Panc1 (cell line): ENCODE data around the gene GPR137. TPM values are rescaled to one million over a fixed set of nuclear protein-coding genes. Genes with fewer than 3 reads are reported as not detected.

Experiments used
- ATAC-seq: fragments of 200-7000 bp; cut with Tn5 transposase; 2 replicates; pipeline ENCODE4 v1.9.1; 2020; ENCODE audit warnings: mild to moderate bottlenecking, moderate library complexity
- BruUV-seq: library from RNA; stranded (reverse); fragments of 400-500 nt; replicated peaks from 2 replicates; lab custom pipeline; 2021; lab: Mats Ljungman, UMichigan
- CTCF ChIA-PET: fragments of 300-600 bp; sonication (Branson Sonifier 250); formaldehyde crosslinking; loops from one replicate; lab custom pipeline; 2022; ENCODE audit warnings: antibody characterized with exemption; lab: Charles Lee
- POLR2A ChIA-PET: fragments of 300-600 bp; sonication (Branson Sonifier 250); formaldehyde crosslinking; loops from one replicate; lab custom pipeline; 2022; ENCODE audit warnings: antibody characterized with exemption; lab: Charles Lee
- DNase-seq: peaks from one replicate; pipeline ENCODE4 v3.0.0-alpha.2; 2010; ENCODE audit warnings: low read depth, low spot score
- H3K27ac ChIP-seq: 2 replicates; pipeline ENCODE4 v1.5.1; 2011; ENCODE audit warnings: mild to moderate bottlenecking, low read length, inconsistent platforms
- H3K27me3 ChIP-seq: fragments of 200-500 bp; sonication (Bioruptor generic); 2 replicates; pipeline ENCODE4 v1.6.0; 2014; ENCODE audit warnings: low read length, inconsistent platforms; ENCODE audit not compliant: control insufficient read depth, insufficient read depth
- H3K36me3 ChIP-seq: fragments of 200-500 bp; sonication (Bioruptor generic); 2 replicates; pipeline ENCODE4 v1.5.1; 2014; ENCODE audit warnings: inconsistent platforms, mild to moderate bottlenecking, low read length, moderate library complexity; ENCODE audit not compliant: control insufficient read depth, insufficient read depth
- H3K4me1 ChIP-seq: 2 replicates; pipeline ENCODE4 v1.5.1; 2011; ENCODE audit warnings: inconsistent platforms, mild to moderate bottlenecking, low read length, moderate library complexity; ENCODE audit not compliant: control insufficient read depth, insufficient read depth
- H3K4me3 ChIP-seq, 2 experiments: 2 replicates each; pipeline ENCODE4 v1.5.1; 2011 to 2012; ENCODE audit warnings: low read depth in 2 of 2, low read length in 2 of 2, mild to moderate bottlenecking in 2 of 2, inconsistent platforms in 1 of 2, moderate library complexity in 1 of 2
- H3K9me3 ChIP-seq: fragments of 200-500 bp; sonication (Bioruptor generic); 2 replicates; pipeline ENCODE4 v1.5.1; 2014; ENCODE audit warnings: low read depth, mild to moderate bottlenecking, inconsistent platforms, low read length, moderate library complexity; ENCODE audit not compliant: control insufficient read depth, insufficient read depth
- POLR2AphosphoS5 ChIP-seq: IDR thresholded peaks from 2 replicates; pipeline ENCODE4 v1.6.1; 2012; ENCODE audit warnings: mild to moderate bottlenecking, low read depth, low read length, moderate library complexity
- SIN3A ChIP-seq: IDR thresholded peaks from 2 replicates; pipeline ENCODE4 v1.6.1; 2012; ENCODE audit warnings: low read depth, mild to moderate bottlenecking, low read length, moderate library complexity, borderline replicate concordance; ENCODE audit not compliant: insufficient read depth
- TCF7L2 ChIP-seq: IDR thresholded peaks from 2 replicates; pipeline ENCODE4 v1.6.1; 2011; ENCODE audit warnings: mild to moderate bottlenecking, low read depth, low read length, inconsistent platforms
- in situ Hi-C: cut with HindIII; loops from 2 replicates; pipeline ENCODE4 v1.10.0; 2016; ENCODE audit warnings: low sequenced_read_pairs, low pct_unique_long_range_greater_than_20kb
- intact Hi-C: fragments of 100-400 bp; cut with micrococcal nuclease; formaldehyde crosslinking; loops from one replicate; pipeline ENCODE4 v1.10.0; 2022; ENCODE audit not compliant: unreplicated experiment
- total RNA-seq: library from RNA; stranded (reverse); gene quantifications from one replicate; pipeline ENCODE4 v1.2.1, GENCODE V29; 2021; ENCODE audit not compliant: unreplicated experiment
- TF ChIP-seq, protein P1 (sequence below): fragments of 450-650 bp; IDR thresholded peaks from 2 replicates; pipeline ENCODE4 v1.5.1; 2017; ENCODE audit warnings: mild to moderate bottlenecking
- TF ChIP-seq, protein P2 (sequence below), 2 experiments: IDR thresholded peaks; 2 replicates each; pipeline ENCODE4 v1.6.1; 2011 to 2012; ENCODE audit warnings: low read depth in 2 of 2, control low read depth in 1 of 2, low read length in 1 of 2, mild to moderate bottlenecking in 1 of 2, moderate library complexity in 1 of 2; ENCODE audit not compliant: insufficient read depth in 1 of 2

Gene GPR137
- total RNA-seq, 1 experiment from 2014 or later: 183 TPM

DNA sequence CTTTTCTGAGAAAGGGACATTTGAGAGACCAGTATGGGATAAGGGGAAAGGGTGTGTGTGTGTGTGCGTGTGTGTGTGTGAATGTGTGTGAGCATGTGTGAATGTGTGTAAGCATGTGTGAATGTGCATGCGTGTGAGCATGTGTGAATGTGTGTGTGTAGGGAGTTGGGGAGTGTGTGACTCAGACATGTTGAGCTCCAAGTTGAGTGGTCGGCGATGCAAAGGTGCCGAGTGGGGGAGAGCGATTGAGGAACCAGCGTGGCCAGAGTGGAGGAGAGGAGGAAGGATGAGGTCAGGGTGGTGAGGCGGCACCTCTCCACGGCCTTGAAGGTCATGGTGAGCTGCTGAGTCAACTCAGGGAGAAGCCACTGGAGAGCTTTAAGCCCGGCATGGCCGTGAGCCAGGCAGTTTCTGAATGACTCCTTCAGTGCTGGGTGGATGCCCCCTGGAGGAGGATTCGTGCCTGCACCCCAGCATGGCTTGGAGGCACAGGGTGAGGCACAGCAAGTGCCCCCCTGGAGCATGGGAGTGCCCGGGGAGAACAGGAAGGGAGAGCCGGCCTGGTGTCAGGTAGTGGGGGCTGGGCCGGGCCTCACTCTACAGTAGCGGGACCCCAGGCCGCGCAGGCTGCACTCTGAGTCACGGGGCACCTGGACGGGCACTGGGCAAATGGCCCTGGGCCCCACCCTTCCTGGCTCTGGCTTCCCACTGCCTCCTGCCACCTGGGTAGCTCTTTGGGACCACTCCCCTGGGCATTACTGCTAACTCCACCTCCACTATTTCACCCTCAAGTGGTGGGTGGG is 46.1 kb downstream of the GPR137 start:
- Histone ChIP-seq H3K4me1 (peaks cover 26% of the 10 kb centered on the region), H3K27me3 (no peaks in the 10 kb centered on the region), H3K9me3 (no peaks in the 10 kb centered on the region), H3K36me3 (no peaks in the 10 kb centered on the region), H3K4me3 (peak overlapping the region in 1 of 2 experiments; percentile 28; a peak in 2 of 4 replicates), H3K27ac (peak overlapping the region; percentile 61)
- DNase-seq (peak; percentile 80), ATAC-seq (peak; percentile 86)
- POLR2A ChIA-PET: interaction anchor here (0.5 to 1.8 kb wide), 6 partner anchors 9 to 147 kb away, joined by 3 to 12 read pairs (median 3); partner anchors contain the start of genes PRDX5 and TRMT112
- intact Hi-C loops: no loop called here
- TF ChIP-seq, protein P1, sequence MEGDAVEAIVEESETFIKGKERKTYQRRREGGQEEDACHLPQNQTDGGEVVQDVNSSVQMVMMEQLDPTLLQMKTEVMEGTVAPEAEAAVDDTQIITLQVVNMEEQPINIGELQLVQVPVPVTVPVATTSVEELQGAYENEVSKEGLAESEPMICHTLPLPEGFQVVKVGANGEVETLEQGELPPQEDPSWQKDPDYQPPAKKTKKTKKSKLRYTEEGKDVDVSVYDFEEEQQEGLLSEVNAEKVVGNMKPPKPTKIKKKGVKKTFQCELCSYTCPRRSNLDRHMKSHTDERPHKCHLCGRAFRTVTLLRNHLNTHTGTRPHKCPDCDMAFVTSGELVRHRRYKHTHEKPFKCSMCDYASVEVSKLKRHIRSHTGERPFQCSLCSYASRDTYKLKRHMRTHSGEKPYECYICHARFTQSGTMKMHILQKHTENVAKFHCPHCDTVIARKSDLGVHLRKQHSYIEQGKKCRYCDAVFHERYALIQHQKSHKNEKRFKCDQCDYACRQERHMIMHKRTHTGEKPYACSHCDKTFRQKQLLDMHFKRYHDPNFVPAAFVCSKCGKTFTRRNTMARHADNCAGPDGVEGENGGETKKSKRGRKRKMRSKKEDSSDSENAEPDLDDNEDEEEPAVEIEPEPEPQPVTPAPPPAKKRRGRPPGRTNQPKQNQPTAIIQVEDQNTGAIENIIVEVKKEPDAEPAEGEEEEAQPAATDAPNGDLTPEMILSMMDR: no peak; the same call in 1 of the 2 replicates
- no peak for TF ChIP-seq SIN3A
- TF ChIP-seq POLR2AphosphoS5: no peak
- TF ChIP-seq, protein P2, sequence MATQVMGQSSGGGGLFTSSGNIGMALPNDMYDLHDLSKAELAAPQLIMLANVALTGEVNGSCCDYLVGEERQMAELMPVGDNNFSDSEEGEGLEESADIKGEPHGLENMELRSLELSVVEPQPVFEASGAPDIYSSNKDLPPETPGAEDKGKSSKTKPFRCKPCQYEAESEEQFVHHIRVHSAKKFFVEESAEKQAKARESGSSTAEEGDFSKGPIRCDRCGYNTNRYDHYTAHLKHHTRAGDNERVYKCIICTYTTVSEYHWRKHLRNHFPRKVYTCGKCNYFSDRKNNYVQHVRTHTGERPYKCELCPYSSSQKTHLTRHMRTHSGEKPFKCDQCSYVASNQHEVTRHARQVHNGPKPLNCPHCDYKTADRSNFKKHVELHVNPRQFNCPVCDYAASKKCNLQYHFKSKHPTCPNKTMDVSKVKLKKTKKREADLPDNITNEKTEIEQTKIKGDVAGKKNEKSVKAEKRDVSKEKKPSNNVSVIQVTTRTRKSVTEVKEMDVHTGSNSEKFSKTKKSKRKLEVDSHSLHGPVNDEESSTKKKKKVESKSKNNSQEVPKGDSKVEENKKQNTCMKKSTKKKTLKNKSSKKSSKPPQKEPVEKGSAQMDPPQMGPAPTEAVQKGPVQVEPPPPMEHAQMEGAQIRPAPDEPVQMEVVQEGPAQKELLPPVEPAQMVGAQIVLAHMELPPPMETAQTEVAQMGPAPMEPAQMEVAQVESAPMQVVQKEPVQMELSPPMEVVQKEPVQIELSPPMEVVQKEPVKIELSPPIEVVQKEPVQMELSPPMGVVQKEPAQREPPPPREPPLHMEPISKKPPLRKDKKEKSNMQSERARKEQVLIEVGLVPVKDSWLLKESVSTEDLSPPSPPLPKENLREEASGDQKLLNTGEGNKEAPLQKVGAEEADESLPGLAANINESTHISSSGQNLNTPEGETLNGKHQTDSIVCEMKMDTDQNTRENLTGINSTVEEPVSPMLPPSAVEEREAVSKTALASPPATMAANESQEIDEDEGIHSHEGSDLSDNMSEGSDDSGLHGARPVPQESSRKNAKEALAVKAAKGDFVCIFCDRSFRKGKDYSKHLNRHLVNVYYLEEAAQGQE (IDR thresholded peaks at IDR 0.05; ENCODE audit: insufficient read depth in 1 of 2, low read depth in 2 of 2, low read length in 1 of 2): no peak
- TF ChIP-seq TCF7L2: no peak; the same call in 1 of the 2 replicates
- CTCF ChIA-PET: interaction anchor here (0.6 to 1.9 kb wide), 9 partner anchors 9 to 152 kb away, joined by 3 to 16 read pairs (median 4); partner anchors contain the start of genes PRDX5 and TRMT112
- in situ Hi-C loops: no loop called here
- BruUV-seq: no TSS peak

DNA sequence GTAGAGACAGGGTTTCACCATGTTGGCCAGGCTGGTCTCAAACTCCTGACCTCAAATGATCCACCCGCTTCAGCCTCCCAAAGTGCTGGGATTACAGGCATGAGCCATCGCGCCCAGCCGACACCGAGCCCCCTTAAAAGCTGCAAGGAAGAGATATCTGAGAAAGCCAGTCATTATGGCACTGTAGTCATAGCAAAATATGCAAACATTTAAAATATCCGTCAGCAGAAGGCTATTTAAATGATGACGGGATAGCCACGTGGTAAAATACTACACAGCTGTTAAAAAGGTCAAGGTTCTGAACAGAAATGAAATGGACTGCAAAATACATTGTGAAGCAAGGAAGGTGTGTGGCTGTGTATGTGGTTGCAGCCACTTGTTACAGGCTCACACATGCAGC is 47.9 kb downstream of the GPR137 start:
- ChIA-PET POLR2A (no interaction called here), CTCF (interaction anchor here (0.9 kb wide), 1 partner anchor 16 kb away, joined by 4 read pairs; the partner anchor contains the start of gene PRDX5)
- H3K4me1 ChIP-seq: peaks cover 26% of the 10 kb centered on the region
- no peaks in the 10 kb centered on the region for H3K27me3 ChIP-seq
- no peak for TF ChIP-seq POLR2AphosphoS5
- TF ChIP-seq TCF7L2: no peak
- TF ChIP-seq, protein P1: no peak
- TF ChIP-seq, protein P2 (IDR thresholded peaks at IDR 0.05; ENCODE audit: insufficient read depth in 1 of 2, low read depth in 2 of 2, low read length in 1 of 2): no peak
- TF ChIP-seq SIN3A: no peak
- in situ Hi-C loops (no loop called here), intact Hi-C loops (no loop called here)
- no peak overlapping the region for H3K27ac ChIP-seq
- no TSS peak for BruUV-seq
- H3K4me3 ChIP-seq: no peak overlapping the region
- no peaks in the 10 kb centered on the region for H3K36me3 ChIP-seq
- DNase-seq (no peak), ATAC-seq (no peak)
- H3K9me3 ChIP-seq: no peaks in the 10 kb centered on the region
